CD4-positive, alpha-beta memory T cell (primary cell): ENCODE results near the gene JARID2. TPM values are rescaled to one million over a fixed set of nuclear protein-coding genes. Genes with fewer than 3 reads are reported as not detected.

Experiments
- CTCF ChIA-PET: fragments of 350-600 bp; sonication (Branson Sonifier 250); formaldehyde crosslinking; loops from one replicate; lab custom pipeline; 2021; ENCODE audit warnings: inconsistent platforms; ENCODE audit not compliant: partially characterized antibody; lab: Charles Lee
- POLR2A ChIA-PET: fragments of 350-600 bp; sonication (Branson Sonifier 250); formaldehyde crosslinking; loops from one replicate; lab custom pipeline; 2021; ENCODE audit not compliant: partially characterized antibody; lab: Charles Lee
- DNase-seq, 5 donors: peaks; one replicate each; pipeline versions ENCODE4 v3.0.0 to v3.0.0-alpha.2; 2020 to 2022; ENCODE audit warnings: mixed read lengths in 1 of 5
- H3K27ac ChIP-seq: one replicate; pipeline ENCODE4 v1.7.0; 2013; ENCODE audit warnings: low read depth, low read length
- H3K27me3 ChIP-seq: 2 replicates; pipeline ENCODE4 v1.7.0; 2013; ENCODE audit warnings: mild to moderate bottlenecking, low read length, moderate library complexity; ENCODE audit not compliant: insufficient read depth
- H3K36me3 ChIP-seq: 2 replicates; pipeline ENCODE4 v1.7.0; 2013; ENCODE audit warnings: mild to moderate bottlenecking, low read length, moderate library complexity; ENCODE audit not compliant: insufficient read depth
- H3K4me1 ChIP-seq: 2 replicates; pipeline ENCODE4 v1.7.0; 2013; ENCODE audit warnings: mild to moderate bottlenecking, low read length, moderate library complexity; ENCODE audit not compliant: insufficient read depth
- H3K4me3 ChIP-seq, 2 donors: one replicate each; pipeline ENCODE4 v1.7.0; 2013; ENCODE audit warnings: low read length in 2 of 2, mild to moderate bottlenecking in 1 of 2
- H3K9me3 ChIP-seq, 2 donors: one replicate each; pipeline ENCODE4 v1.7.0; 2013; ENCODE audit warnings: low read length in 2 of 2, control low read depth in 1 of 2; ENCODE audit not compliant: control insufficient read depth in 1 of 2
- H3K27ac Mint-ChIP-seq, 7 donors: one replicate each; pipeline ENCODE4 v1.8.0; 2020 to 2021; ENCODE audit warnings: mixed read lengths in 7 of 7, mild to moderate bottlenecking in 6 of 7, inconsistent platforms in 3 of 7, moderate library complexity in 3 of 7
- H3K27me3 Mint-ChIP-seq, 2 donors: one replicate each; pipeline ENCODE4 v1.8.0; 2020 to 2021; ENCODE audit warnings: mixed read lengths in 2 of 2
- H3K36me3 Mint-ChIP-seq, 2 donors: one replicate each; pipeline ENCODE4 v1.8.0; 2020 to 2021; ENCODE audit warnings: mixed read lengths in 2 of 2, inconsistent platforms in 1 of 2, mild to moderate bottlenecking in 1 of 2
- H3K4me1 Mint-ChIP-seq, 4 donors: one replicate each; pipeline ENCODE4 v1.8.0; 2020 to 2021; ENCODE audit warnings: mixed read lengths in 4 of 4, mild to moderate bottlenecking in 1 of 4
- H3K4me3 Mint-ChIP-seq, 8 donors: one replicate each; pipeline ENCODE4 v1.8.0; 2020 to 2021; ENCODE audit warnings: mixed read lengths in 8 of 8, mild to moderate bottlenecking in 7 of 8, moderate library complexity in 6 of 8, inconsistent platforms in 3 of 8
- H3K9me3 Mint-ChIP-seq, 8 donors: one replicate each; pipeline ENCODE4 v1.8.0; 2020 to 2021; ENCODE audit warnings: mixed read lengths in 8 of 8, mild to moderate bottlenecking in 5 of 8, inconsistent platforms in 3 of 8, moderate library complexity in 1 of 8
- intact Hi-C: fragments of 100-400 bp; cut with micrococcal nuclease; formaldehyde crosslinking; loops from one replicate; pipeline ENCODE4 v1.15.1; 2023
- polyA plus RNA-seq, 2 donors: library from polyadenylated mRNA; unstranded; fragments of 300-500 nt; fragmentation: Illumina TruSeq; gene quantifications; one replicate each; pipeline ENCODE4 v1.2.3, GENCODE V29; 2021
- total RNA-seq, 2 experiments: library from RNA; stranded (reverse); gene quantifications; one replicate each; pipeline ENCODE4 v1.2.3, GENCODE V29; 2021

The JARID2 gene
- total and polyA plus RNA-seq, 4 experiments from 2014 or later: 2.4 to 21.6 (median 16.0) TPM

GRCh38 chr6:15376900-15377487, 131.1 kb downstream of the JARID2 start:
- H3K4me3 Mint-ChIP-seq: peak overlapping the region in 2 of 8 donors; percentile 7 to 31
- ChIA-PET POLR2A (no interaction called here), CTCF (no interaction called here)
- Histone ChIP-seq H3K4me1 (peaks cover 15% of the 10 kb centered on the region), H3K9me3 (no peaks in the 10 kb centered on the region), H3K4me3 (no peak overlapping the region), H3K36me3 (no peaks in the 10 kb centered on the region), H3K27me3 (no peaks in the 10 kb centered on the region), H3K27ac (no peak overlapping the region)
- peaks cover 0 to 2% (median 0%) of the 10 kb centered on the region in 8 donors for H3K9me3 Mint-ChIP-seq
- H3K27ac Mint-ChIP-seq: no peak overlapping the region
- peaks cover 28 to 41% (median 30%) of the 10 kb centered on the region in 4 donors for H3K4me1 Mint-ChIP-seq
- H3K36me3 Mint-ChIP-seq: peaks cover 13 to 21% of the 10 kb centered on the region in 2 donors
- H3K27me3 Mint-ChIP-seq: no peaks in the 10 kb centered on the region
- no peak for DNase-seq
- intact Hi-C loops: no loop called here

GRCh38 chr6:15378272-15378671, 132.4 kb downstream of the JARID2 start:
- no peaks in the 10 kb centered on the region for H3K27me3 ChIP-seq
- H3K36me3 ChIP-seq: no peaks in the 10 kb centered on the region
- H3K9me3 Mint-ChIP-seq: peaks cover 0 to 2% (median 0%) of the 10 kb centered on the region in 8 donors
- CTCF ChIA-PET: no interaction called here
- H3K27me3 Mint-ChIP-seq: no peaks in the 10 kb centered on the region
- peak overlapping the region in 1 of 7 donors; percentile 14 for H3K27ac Mint-ChIP-seq
- H3K4me1 Mint-ChIP-seq: peaks cover 33 to 50% (median 34%) of the 10 kb centered on the region in 4 donors
- no peak for DNase-seq
- no peaks in the 10 kb centered on the region for H3K9me3 ChIP-seq
- intact Hi-C loops: no loop called here
- no peak overlapping the region for H3K4me3 Mint-ChIP-seq
- POLR2A ChIA-PET: no interaction called here
- H3K4me1 ChIP-seq: peaks cover 15% of the 10 kb centered on the region
- no peak overlapping the region for H3K4me3 ChIP-seq
- peaks cover 13 to 21% of the 10 kb centered on the region in 2 donors for H3K36me3 Mint-ChIP-seq
- no peak overlapping the region for H3K27ac ChIP-seq

- no peaks in the 10 kb centered on the region for H3K27me3 ChIP-seq
- peaks cover 0 to 2% (median 0%) of the 10 kb centered on the region in 8 donors for H3K9me3 Mint-ChIP-seq
- H3K36me3 Mint-ChIP-seq: peaks cover 13 to 21% of the 10 kb centered on the region in 2 donors
- no peak overlapping the region for H3K27ac Mint-ChIP-seq
- intact Hi-C loops: no loop called here
- CTCF ChIA-PET: interaction anchor here (1.0 to 1.4 kb wide), 2 partner anchors 11 to 60 kb away, joined by 3 to 4 read pairs; no protein-coding TSS in a partner anchor
- H3K27ac ChIP-seq: no peak overlapping the region
- H3K4me3 ChIP-seq: no peak overlapping the region
- H3K27me3 Mint-ChIP-seq: no peaks in the 10 kb centered on the region
- H3K4me3 Mint-ChIP-seq: no peak overlapping the region
- no peak for DNase-seq
- peaks cover 33 to 53% (median 36%) of the 10 kb centered on the region in 4 donors for H3K4me1 Mint-ChIP-seq
- no peaks in the 10 kb centered on the region for H3K9me3 ChIP-seq
- H3K4me1 ChIP-seq: peaks cover 12% of the 10 kb centered on the region
- POLR2A ChIA-PET: no interaction called here
- no peaks in the 10 kb centered on the region for H3K36me3 ChIP-seq
Observed at GRCh38 chr6:15378866-15379265, 133.0 kb downstream of the JARID2 start.

- H3K27ac ChIP-seq: no peak overlapping the region
- no peaks in the 10 kb centered on the region for H3K9me3 ChIP-seq
- peaks cover 11% of the 10 kb centered on the region for H3K4me1 ChIP-seq
- no peaks in the 10 kb centered on the region for H3K27me3 ChIP-seq
- H3K27ac Mint-ChIP-seq: no peak overlapping the region
- H3K36me3 ChIP-seq: no peaks in the 10 kb centered on the region
- ChIA-PET POLR2A (no interaction called here), CTCF (interaction anchor here (1.4 kb wide), 1 partner anchor 58 kb away, joined by 4 read pairs; no protein-coding TSS in a partner anchor)
- H3K27me3 Mint-ChIP-seq: no peaks in the 10 kb centered on the region
- peaks cover 0 to 2% (median 0%) of the 10 kb centered on the region in 8 donors for H3K9me3 Mint-ChIP-seq
- DNase-seq: no peak
- H3K4me3 ChIP-seq: no peak overlapping the region
- H3K4me3 Mint-ChIP-seq: peak overlapping the region in 1 of 8 donors; percentile 24
- peaks cover 43 to 65% (median 44%) of the 10 kb centered on the region in 4 donors for H3K4me1 Mint-ChIP-seq
- intact Hi-C loops: no loop called here
- peaks cover 11 to 19% of the 10 kb centered on the region in 2 donors for H3K36me3 Mint-ChIP-seq
Observed at GRCh38 chr6:15380351-15380750, 134.5 kb downstream of the JARID2 start.

GRCh38 chr6:15382089-15382488, 136.2 kb downstream of the JARID2 start:
- CTCF ChIA-PET: interaction anchor here (1.5 kb wide), 1 partner anchor 58 kb away, joined by 3 read pairs; no protein-coding TSS in a partner anchor
- intact Hi-C loops: no loop called here
- H3K4me1 Mint-ChIP-seq: peaks cover 42 to 73% (median 50%) of the 10 kb centered on the region in 4 donors

GRCh38 chr6:15382712-15383111, 136.8 kb downstream of the JARID2 start:
- Mint-ChIP-seq H3K36me3 (peaks cover 0 to 8% of the 10 kb centered on the region in 2 donors), H3K27ac (no peak overlapping the region), H3K4me1 (peaks cover 45 to 77% (median 52%) of the 10 kb centered on the region in 4 donors), H3K4me3 (no peak overlapping the region), H3K27me3 (no peaks in the 10 kb centered on the region), H3K9me3 (no peaks in the 10 kb centered on the region)
- H3K27ac ChIP-seq: no peak overlapping the region
- peaks cover 30% of the 10 kb centered on the region for H3K4me1 ChIP-seq
- H3K27me3 ChIP-seq: no peaks in the 10 kb centered on the region
- CTCF ChIA-PET: no interaction called here
- no peaks in the 10 kb centered on the region for H3K36me3 ChIP-seq
- DNase-seq: no peak
- H3K4me3 ChIP-seq: no peak overlapping the region
- no peaks in the 10 kb centered on the region for H3K9me3 ChIP-seq
- POLR2A ChIA-PET: no interaction called here
- intact Hi-C loops: no loop called here

More at GRCh38 chr6:15382089-15382488, 136.2 kb downstream of the JARID2 start:
- no peaks in the 10 kb centered on the region for H3K9me3 ChIP-seq
- no peaks in the 10 kb centered on the region for H3K9me3 Mint-ChIP-seq
- no peak overlapping the region for H3K27ac ChIP-seq
- no peaks in the 10 kb centered on the region for H3K36me3 ChIP-seq
- peaks cover 2 to 10% of the 10 kb centered on the region in 2 donors for H3K36me3 Mint-ChIP-seq
- peaks cover 27% of the 10 kb centered on the region for H3K4me1 ChIP-seq
- POLR2A ChIA-PET: no interaction called here
- H3K27me3 Mint-ChIP-seq: no peaks in the 10 kb centered on the region
- H3K4me3 Mint-ChIP-seq: no peak overlapping the region
- peak overlapping the region in 1 of 7 donors; percentile 85 for H3K27ac Mint-ChIP-seq
- H3K27me3 ChIP-seq: no peaks in the 10 kb centered on the region
- no peak overlapping the region for H3K4me3 ChIP-seq
- no peak for DNase-seq

GRCh38 chr6:15384901-15385300, 139.0 kb downstream of the JARID2 start:
- Histone ChIP-seq H3K27ac (no peak overlapping the region), H3K4me3 (no peak overlapping the region), H3K36me3 (no peaks in the 10 kb centered on the region), H3K4me1 (peaks cover 34% of the 10 kb centered on the region), H3K27me3 (no peaks in the 10 kb centered on the region), H3K9me3 (no peaks in the 10 kb centered on the region)
- peak overlapping the region in 1 of 7 donors; percentile 22 for H3K27ac Mint-ChIP-seq
- no peaks in the 10 kb centered on the region for H3K9me3 Mint-ChIP-seq
- peak overlapping the region in 2 of 8 donors; percentile 4 to 19 for H3K4me3 Mint-ChIP-seq
- H3K36me3 Mint-ChIP-seq: peaks cover 0 to 8% of the 10 kb centered on the region in 2 donors
- DNase-seq: no peak
- intact Hi-C loops: no loop called here
- no peaks in the 10 kb centered on the region for H3K27me3 Mint-ChIP-seq
- H3K4me1 Mint-ChIP-seq: peaks cover 53 to 78% (median 65%) of the 10 kb centered on the region in 4 donors
- ChIA-PET CTCF (interaction anchor here (1.0 kb wide), 1 partner anchor 13 kb away, joined by 4 read pairs; no protein-coding TSS in a partner anchor), POLR2A (no interaction called here)
